K562 (cell line): ENCODE results near the gene CRAMP1. TPM values are rescaled to one million over a fixed set of nuclear protein-coding genes. Genes with fewer than 3 reads are reported as not detected.

ENCODE experiments used
- ARHGAP35 ChIP-seq: fragments of 450-650 bp; IDR thresholded peaks from 2 replicates; pipeline ENCODE4 v1.6.1; 2018; ENCODE audit not compliant: partially characterized antibody
- BMI1 ChIP-seq: fragments of 150-350 bp; IDR thresholded peaks from 2 replicates; pipeline ENCODE4 v1.6.1; 2014; ENCODE audit warnings: low read length
- EGR1 ChIP-seq: fragments of 450-650 bp; conservative IDR thresholded peaks from 2 replicates; pipeline ENCODE4 v1.6.1; 2017; ENCODE audit warnings: mild to moderate bottlenecking
- MGA ChIP-seq: fragments of 450-650 bp; IDR thresholded peaks from 2 replicates; pipeline ENCODE4 v1.6.1; 2016; ENCODE audit warnings: mild to moderate bottlenecking, moderate library complexity
- PHTF2 ChIP-seq: fragments of 250-450 bp; sonication (Bioruptor Pico); IDR thresholded peaks from 2 replicates; pipeline ENCODE4 v1.5.0; 2021; ENCODE audit warnings: mild to moderate bottlenecking
- TEAD1 ChIP-seq, 2 experiments: fragments of 450-650 bp in 1 of 2; sonication (generic) in 1 of 2; formaldehyde crosslinking; IDR thresholded peaks; 2 replicates each; pipeline versions ENCODE4 v1.4.0 to v1.8.0; 2020 to 2022; ENCODE audit warnings: mild to moderate bottlenecking in 2 of 2, missing genetic modification reagents in 1 of 2
- ZBTB40 ChIP-seq, 2 experiments: fragments of 450-650 bp in 1 of 2; sonication (generic) in 1 of 2; formaldehyde crosslinking in 1 of 2; IDR thresholded peaks; 2 replicates each; pipeline versions ENCODE4 v1.7.1 to v1.9.0; 2016 to 2022; ENCODE audit warnings: inconsistent platforms in 1 of 2, mild to moderate bottlenecking in 1 of 2, missing genetic modification reagents in 1 of 2
- polyA plus RNA-seq, 8 experiments: library from polyadenylated mRNA; depleted of rRNA in 4 of 8; stranded (reverse) in 5 of 8; unstranded in 3 of 8; fragments of >200 nt; fragmentation: Nextera tagmentation in 2 of 8; fragmentation: Illumina TruSeq in 1 of 8; extraction: Ambion mirVana in 2 of 8; extraction: Trizol in 1 of 8; gene quantifications; 2 replicates each; pipeline versions ENCODE4 v1.2.1 to v1.2.3, GENCODE V29; 2011 to 2014; ENCODE audit warnings: inconsistent platforms in 1 of 8, missing spikeins in 1 of 8
- total RNA-seq, 7 experiments: library from RNA; depleted of rRNA in 6 of 7; stranded (reverse); fragments of >200 nt in 6 of 7; fragmentation: Illumina TruSeq in 2 of 7; extraction: Trizol in 2 of 7; gene quantifications; 2 replicates each; pipeline versions ENCODE4 v1.2.1 to v1.2.3, GENCODE V29; 2011 to 2021; ENCODE audit warnings: low replicate concordance in 1 of 7

Gene CRAMP1
- total and polyA plus RNA-seq, 9 of the 15 experiments (the other 6 are each of a cell fraction or from before 2014, with no cell fraction given), result 0.52 to 20.8 (median 7.5) TPM

DNA sequence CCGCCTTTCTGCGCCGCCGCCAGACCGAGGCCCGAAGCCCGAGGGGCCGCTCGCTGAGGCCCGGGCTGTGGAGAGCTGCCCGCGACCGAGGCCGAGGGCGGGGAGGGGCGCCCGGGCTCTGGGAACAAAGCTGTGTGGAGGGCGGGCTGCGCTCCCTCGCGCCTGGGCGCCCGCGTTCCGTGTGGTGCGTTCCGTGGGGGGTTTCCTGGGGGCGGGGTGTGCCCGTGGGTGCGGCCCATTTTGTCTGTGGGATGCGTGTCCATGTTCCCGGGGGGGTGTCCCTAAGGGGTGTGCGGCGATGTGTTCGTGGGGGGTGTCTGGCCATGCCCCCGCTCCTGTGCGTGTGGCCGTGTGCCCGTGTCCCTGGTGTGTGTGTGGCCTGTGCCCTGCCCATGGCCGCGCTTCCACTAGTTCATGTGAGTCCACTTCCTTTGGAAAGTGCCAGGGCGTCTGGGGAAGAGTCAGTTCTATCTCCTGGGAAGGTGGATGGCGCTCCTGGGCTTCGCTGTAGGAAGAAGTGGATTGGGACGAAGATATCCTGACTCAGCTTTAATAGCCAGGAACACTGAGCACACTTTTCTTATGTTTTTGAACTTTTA, 66.4 kb downstream of the CRAMP1 start (continued):
- peak; percentile 41; the same call in 1 of the 2 replicates for TF ChIP-seq MGA
- TF ChIP-seq TEAD1 (CRISPR knock-in tag; IDR thresholded peaks at IDR 0.05), result no peak
- no peak for TF ChIP-seq PHTF2 (CRISPR knock-in tag)
- TF ChIP-seq EGR1, result peak; percentile 41
- TF ChIP-seq ARHGAP35, result no peak
- peak; percentile 32; the same call in 1 of the 2 replicates for TF ChIP-seq ZBTB40 (IDR thresholded peaks at IDR 0.05)
- no peak for TF ChIP-seq ZBTB40 (CRISPR knock-in tag; IDR thresholded peaks at IDR 0.05)
- TF ChIP-seq BMI1, result no peak
